HepG2 (cell line): ENCODE measurements around the gene CARD9. TPM values are rescaled to one million over a fixed set of nuclear protein-coding genes. Genes with fewer than 3 reads are reported as not detected.

Experiments used
- ATAC-seq: fragments of 200-7000 bp; cut with Tn5 transposase; 3 replicates; pipeline ENCODE4 v1.9.1; 2020; ENCODE audit warnings: mild to moderate bottlenecking, moderate library complexity
- BruUV-seq: library from RNA; stranded (reverse); fragments of 400-500 nt; replicated peaks from 2 replicates; lab custom pipeline; 2021; lab: Mats Ljungman, UMichigan
- CTCF ChIA-PET: fragments of 300-600 bp; formaldehyde crosslinking; extraction: SDS; loops from one replicate; lab custom pipeline; 2021; ENCODE audit warnings: low total read pairs, inconsistent platforms, low intra/inter-chr PET ratio; lab: Yijun Ruan, JAX
- POLR2A ChIA-PET: fragments of 350-600 bp; sonication (Branson Sonifier 250); formaldehyde crosslinking; loops from one replicate; lab custom pipeline; 2020; ENCODE audit warnings: antibody characterized with exemption, inconsistent platforms; lab: Yijun Ruan, JAX
- DNase-seq: peaks from one replicate; pipeline ENCODE4 v3.0.0-alpha.2; 2015; ENCODE audit warnings: low spot score
- FAIRE-seq: peaks from 3 replicates; lab custom pipeline; 2011; peaks lifted over from hg19 to GRCh38; lab: Jason Lieb, UNC
- H2AFZ ChIP-seq: one replicate; pipeline ENCODE4 v1.6.1; 2011; ENCODE audit warnings: low read length, inconsistent platforms
- H3K27ac ChIP-seq: fragments of 300-600 bp; 3 replicates; pipeline ENCODE4 v1.8.0; 2011; ENCODE audit warnings: mixed run types, mild to moderate bottlenecking, mixed read lengths, low read length, inconsistent platforms; ENCODE audit not compliant: insufficient read depth; ENCODE audit errors: extremely low read length
- H3K27me3 ChIP-seq, 2 experiments: fragments of 200-600 bp in 1 of 2; 2 replicates in 1 of 2; 3 replicates in 1 of 2; pipeline versions ENCODE4 v1.6.0 to v1.8.0; 2011; ENCODE audit warnings: low read length in 2 of 2, mild to moderate bottlenecking in 2 of 2, moderate library complexity in 2 of 2, inconsistent platforms in 1 of 2; ENCODE audit not compliant: insufficient read depth in 2 of 2, control insufficient read depth in 1 of 2
- H3K36me3 ChIP-seq, 2 experiments: fragments of 200-600 bp in 1 of 2; replicated peaks in 1 of 2; 2 replicates in 1 of 2; 3 replicates in 1 of 2; pipeline versions ENCODE4 v1.5.1 to v1.8.0; 2011; ENCODE audit warnings: low read length in 2 of 2, inconsistent platforms in 1 of 2; ENCODE audit not compliant: insufficient read depth in 2 of 2, control insufficient read depth in 1 of 2
- H3K4me1 ChIP-seq: 2 replicates; pipeline ENCODE4 v1.5.1; 2012; ENCODE audit warnings: low read length, inconsistent platforms; ENCODE audit not compliant: insufficient read depth
- H3K4me2 ChIP-seq: 2 replicates; pipeline ENCODE4 v1.6.0; 2011; ENCODE audit warnings: low read depth, low read length, inconsistent platforms
- H3K4me3 ChIP-seq, 3 experiments: fragments of 200-600 bp in 1 of 3; sonication (generic), shearing (Covaris generic) in 1 of 3; replicated peaks in 1 of 3; 2 replicates each; pipeline ENCODE4 v1.5.1; 2011 to 2016; ENCODE audit warnings: low read length in 3 of 3, inconsistent platforms in 2 of 3, low read depth in 2 of 3, mild to moderate bottlenecking in 2 of 3, control low read depth in 1 of 3, mixed read lengths in 1 of 3; ENCODE audit not compliant: insufficient read depth in 1 of 3
- H3K79me2 ChIP-seq: one replicate; pipeline ENCODE4 v1.6.1; 2011; ENCODE audit warnings: low read length, inconsistent platforms; ENCODE audit not compliant: insufficient read depth
- H3K9ac ChIP-seq: 2 replicates; pipeline ENCODE4 v1.6.0; 2011; ENCODE audit warnings: mild to moderate bottlenecking, low read depth, low read length, inconsistent platforms; ENCODE audit not compliant: insufficient read depth
- H3K9me3 ChIP-seq: 2 replicates; pipeline ENCODE4 v1.5.1; 2012; ENCODE audit warnings: mild to moderate bottlenecking, low read length
- H4K20me1 ChIP-seq: 2 replicates; pipeline ENCODE4 v1.6.0; 2011; ENCODE audit warnings: inconsistent platforms, mild to moderate bottlenecking, low read length, moderate library complexity; ENCODE audit not compliant: insufficient read depth
- NFKB2 ChIP-seq: sonication (generic); formaldehyde crosslinking; IDR thresholded peaks from 2 replicates; pipeline ENCODE4 v1.4.0; 2020; ENCODE audit warnings: missing genetic modification reagents, borderline replicate concordance
- POGK ChIP-seq: sonication (generic); formaldehyde crosslinking; conservative IDR thresholded peaks from 2 replicates; pipeline ENCODE4 v1.8.0; 2022; ENCODE audit warnings: mild to moderate bottlenecking, moderate library complexity, missing genetic modification reagents
- RAD51 ChIP-seq: fragments of 450-650 bp; IDR thresholded peaks from 2 replicates; pipeline ENCODE4 v1.6.1; 2016; ENCODE audit warnings: borderline replicate concordance
- RXRA ChIP-seq: sonication (generic); formaldehyde crosslinking; IDR thresholded peaks from 2 replicates; pipeline ENCODE4 v1.5.1; 2020; ENCODE audit warnings: missing genetic modification reagents
- SKIL ChIP-seq: sonication (generic); formaldehyde crosslinking; IDR thresholded peaks from 2 replicates; pipeline ENCODE4 v1.8.0; 2022; ENCODE audit warnings: missing genetic modification reagents, mild to moderate bottlenecking, moderate library complexity, borderline replicate concordance
- UBTF ChIP-seq: sonication (generic); formaldehyde crosslinking; IDR thresholded peaks from 2 replicates; pipeline ENCODE4 v1.4.0; 2020; ENCODE audit warnings: mild to moderate bottlenecking, missing genetic modification reagents
- ZMYM4 ChIP-seq: sonication (generic); formaldehyde crosslinking; IDR thresholded peaks from 2 replicates; pipeline ENCODE4 v1.8.1; 2023; ENCODE audit warnings: mild to moderate bottlenecking, missing genetic modification reagents
- ZNF468 ChIP-seq: sonication (generic); formaldehyde crosslinking; IDR thresholded peaks from 2 replicates; pipeline ENCODE4 v1.8.0; 2022; ENCODE audit warnings: mild to moderate bottlenecking, moderate library complexity, missing genetic modification reagents
- ZNF546 ChIP-seq: sonication (generic); formaldehyde crosslinking; conservative IDR thresholded peaks from 2 replicates; pipeline ENCODE4 v1.8.1; 2023; ENCODE audit warnings: mild to moderate bottlenecking, missing genetic modification reagents
- WGBS: methylation state at CpG from one replicate; pipeline ENCODE4 v1.1.6; 2017; ENCODE audit warnings: low lambda C conversion rate; 5-methylcytosine and 5-hydroxymethylcytosine counted together
- in situ Hi-C: cut with HindIII; loops from 2 replicates; pipeline ENCODE4 v1.10.0; 2017; ENCODE audit warnings: low pct_unique_long_range_greater_than_20kb; ENCODE audit not compliant: extremely low pct_ligation_motif_present
- intact Hi-C: fragments of 100-400 bp; cut with micrococcal nuclease; formaldehyde crosslinking; loops from one replicate; pipeline ENCODE4 v1.10.0; 2022; ENCODE audit not compliant: unreplicated experiment
- polyA plus RNA-seq, 8 experiments: library from polyadenylated mRNA; depleted of rRNA in 3 of 8; stranded (reverse) in 7 of 8; unstranded in 1 of 8; fragments of >200 nt; fragmentation: Illumina TruSeq in 4 of 8; extraction: Trizol in 4 of 8; gene quantifications; 2 replicates each; pipeline versions ENCODE4 v1.2.1 to v1.2.3, GENCODE V29; 2011 to 2016; ENCODE audit warnings: low read depth in 4 of 8, missing spikeins in 1 of 8, mixed read lengths in 1 of 8; ENCODE audit not compliant: insufficient read depth in 1 of 8
- total RNA-seq, 5 experiments: library from RNA; depleted of rRNA; stranded (reverse); fragments of >200 nt; fragmentation: Illumina TruSeq; extraction: Trizol; gene quantifications; 2 replicates each; pipeline ENCODE4 v1.2.3, GENCODE V29; 2016; ENCODE audit warnings: low read depth in 1 of 5

CARD9 gene
- total and polyA plus RNA-seq, 2 of the 13 experiments (the other 11 are each of a cell fraction or from before 2014, with no cell fraction given) = 3.3 to 7.4 TPM

- FAIRE-seq = no peak
- POLR2A ChIA-PET = interaction anchor here (2.1 to 2.8 kb wide), 3 partner anchors 10 to 17 kb away, joined by 8 to 73 read pairs (median 38); partner anchors contain the start of gene CARD9
- H3K36me3 ChIP-seq = no peaks in the 10 kb centered on the region
- TF ChIP-seq RXRA (0 out of 2 replicates have a peak, but pooled peaks have one; percentile 7), POGK (no peak)
- intact Hi-C loops = loop anchor here (2.0 kb wide), 1 partner anchor 17 kb away; no protein-coding TSS in a partner anchor
- H3K4me1 ChIP-seq = peaks cover 24% of the 10 kb centered on the region
- CTCF ChIA-PET = no interaction called here
- H3K27me3 ChIP-seq = no peaks in the 10 kb centered on the region
- no peaks in the 10 kb centered on the region for H3K79me2 ChIP-seq
- in situ Hi-C loops = no loop called here
- BruUV-seq = no TSS peak
- H3K27ac ChIP-seq = no peak overlapping the region
- H2AFZ ChIP-seq = no peak overlapping the region
- H3K4me3 ChIP-seq = no peak overlapping the region
- H3K4me2 ChIP-seq = no peak overlapping the region
- no peak overlapping the region for H3K9ac ChIP-seq
- ATAC-seq = no peak
- no peaks in the 10 kb centered on the region for H4K20me1 ChIP-seq
- WGBS = 87% methylated on average over 8 of the region's 26 CpGs
- no peaks in the 10 kb centered on the region for H3K9me3 ChIP-seq
- no peak for DNase-seq
Measured at GRCh38 chr9:136361754-136362449, 11.6 kb downstream of the CARD9 start.

- ChIA-PET CTCF (no interaction called here), POLR2A (interaction anchor here (2.8 kb wide), 1 partner anchor 16 kb away, joined by 73 read pairs; no protein-coding TSS in a partner anchor)
- no peak for DNase-seq
- Histone ChIP-seq H2AFZ (no peak overlapping the region), H3K9ac (no peak overlapping the region), H3K4me3 (no peak overlapping the region), H3K9me3 (no peaks in the 10 kb centered on the region), H3K36me3 (no peaks in the 10 kb centered on the region), H4K20me1 (no peaks in the 10 kb centered on the region), H3K4me1 (peaks cover 24% of the 10 kb centered on the region), H3K4me2 (no peak overlapping the region), H3K79me2 (no peaks in the 10 kb centered on the region), H3K27ac (no peak overlapping the region), H3K27me3 (no peaks in the 10 kb centered on the region)
- no peak for ATAC-seq
- 96% methylated on average over 23 of the region's 43 CpGs for WGBS
- FAIRE-seq = no peak
- BruUV-seq = no TSS peak
- in situ Hi-C loops = no loop called here
- intact Hi-C loops = no loop called here
- no peak for TF ChIP-seq ZMYM4 (CRISPR knock-in tag)
- TF ChIP-seq SKIL (CRISPR knock-in tag) = no peak
- TF ChIP-seq UBTF (CRISPR knock-in tag) = no peak
- TF ChIP-seq RAD51 = no peak
- no peak for TF ChIP-seq ZNF546 (CRISPR knock-in tag)
- TF ChIP-seq NFKB2 (CRISPR knock-in tag) = no peak
- TF ChIP-seq ZNF468 = no peak
Measured at GRCh38 chr9:136361047-136361753, 12.3 kb downstream of the CARD9 start.
